Suprapubic skin (tissue), 4 donors: Measurements from ENCODE around the gene CEP131. TPM values are rescaled to one million over a fixed set of nuclear protein-coding genes. Genes with fewer than 3 reads are reported as not detected.
"Not testable (repeated sequence)": the region's sequence is repeated elsewhere in the genome, so short reads cannot be mapped to it uniquely, and the experiment has no call there.

Source experiments
- DNase-seq, 2 donors: peaks; one replicate each; pipeline ENCODE4 v3.0.0-alpha.2; 2019; ENCODE audit warnings: low spot score in 2 of 2
- H3K27ac ChIP-seq: fragments of 200-600 bp; sonication (generic); one replicate; pipeline ENCODE4 v1.5.1; 2019
- H3K27me3 ChIP-seq: fragments of 200-600 bp; sonication (generic); one replicate; pipeline ENCODE4 v1.5.1; 2019
- H3K36me3 ChIP-seq: fragments of 200-600 bp; sonication (generic); one replicate; pipeline ENCODE4 v1.5.1; 2019
- H3K4me1 ChIP-seq: fragments of 200-600 bp; sonication (generic); one replicate; pipeline ENCODE4 v1.5.1; 2019
- H3K4me3 ChIP-seq: fragments of 200-600 bp; sonication (generic); one replicate; pipeline ENCODE4 v1.5.1; 2019; ENCODE audit warnings: mild to moderate bottlenecking
- H3K9me3 ChIP-seq: fragments of 200-600 bp; sonication (generic); one replicate; pipeline ENCODE4 v1.5.1; 2019
- CTCF ChIP-seq, 2 donors: fragments of 200-600 bp in 1 of 2; fragments of 450-650 bp in 1 of 2; sonication (generic) in 1 of 2; IDR thresholded peaks; one replicate each; pipeline ENCODE4 v1.5.1; 2016 to 2019; ENCODE audit warnings: antibody characterized with exemption in 2 of 2, mild to moderate bottlenecking in 1 of 2, moderate library complexity in 1 of 2
- EP300 ChIP-seq: sonication (generic); formaldehyde crosslinking; IDR thresholded peaks from one replicate; pipeline ENCODE4 v1.6.1; 2017; ENCODE audit warnings: antibody characterized with exemption
- POLR2A ChIP-seq, 2 donors: fragments of 450-650 bp; IDR thresholded peaks; one replicate each; pipeline ENCODE4 v1.6.1; 2017; ENCODE audit warnings: antibody characterized with exemption in 2 of 2, mild to moderate bottlenecking in 2 of 2, moderate library complexity in 2 of 2
- POLR2AphosphoS5 ChIP-seq, 3 donors: sonication (generic); formaldehyde crosslinking; IDR thresholded peaks; one replicate each; pipeline ENCODE4 v1.6.1; 2017; ENCODE audit warnings: antibody characterized with exemption in 3 of 3
- WGBS: methylation state at CpG from one replicate; pipeline ENCODE4 v1.1.5; 2018; 5-methylcytosine and 5-hydroxymethylcytosine counted together
- total RNA-seq, 4 donors: library from RNA; depleted of rRNA; stranded (reverse); fragments of >200 nt; gene quantifications; one replicate each; pipeline ENCODE4 v1.1.0, GENCODE V29; 2016

CEP131 gene
- total RNA-seq, 4 donors from 2014 or later = 4.2 to 9.5 (median 8.0) TPM

GRCh38 chr17:81156866-81157805, 65.6 kb downstream of the CEP131 start:
- Histone ChIP-seq H3K27me3 (peaks cover 27% of the 10 kb centered on the region), H3K27ac (no peak overlapping the region), H3K36me3 (no peaks in the 10 kb centered on the region), H3K4me1 (peaks cover 5% of the 10 kb centered on the region), H3K9me3 (no peaks in the 10 kb centered on the region), H3K4me3 (no peak overlapping the region)
- no peak for DNase-seq
- TF ChIP-seq CTCF (IDR thresholded peaks at IDR 0.05) (no peak), EP300 (no peak), POLR2AphosphoS5 (IDR thresholded peaks at IDR 0.05) (no peak), POLR2A (IDR thresholded peaks at IDR 0.05) (no peak)
- 89% methylated on average over 8 of the region's 38 CpGs for WGBS

DNA sequence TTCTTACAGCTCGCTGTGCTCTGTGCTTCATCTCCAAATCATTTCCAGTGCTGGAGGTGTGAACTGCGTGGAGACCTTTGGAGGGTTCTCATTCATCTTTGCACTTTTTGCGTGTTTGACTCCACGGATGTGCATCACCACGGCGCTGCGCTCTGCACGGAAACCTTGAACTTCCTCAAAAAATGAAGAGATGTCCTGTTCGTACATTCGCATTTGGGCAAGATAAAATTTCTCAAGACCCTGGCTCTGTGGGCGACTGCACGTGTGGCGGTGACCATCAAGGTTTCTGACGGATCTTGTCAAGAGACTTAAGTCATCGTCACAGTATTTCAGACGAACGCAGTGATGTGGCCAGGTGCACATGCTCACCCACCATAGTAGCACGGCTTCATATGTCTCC, 67.8 kb downstream of the CEP131 start:
- Histone ChIP-seq H3K27ac (no peak overlapping the region), H3K4me3 (no peak overlapping the region), H3K36me3 (no peaks in the 10 kb centered on the region), H3K9me3 (no peaks in the 10 kb centered on the region), H3K27me3 (peaks cover 30% of the 10 kb centered on the region), H3K4me1 (peaks cover 5% of the 10 kb centered on the region)
- DNase-seq = no peak
- 96% methylated on average over 18 of the region's 18 CpGs for WGBS
- no peak for TF ChIP-seq POLR2A (IDR thresholded peaks at IDR 0.05)
- no peak for TF ChIP-seq EP300
- no peak for TF ChIP-seq POLR2AphosphoS5 (IDR thresholded peaks at IDR 0.05)
- TF ChIP-seq CTCF (IDR thresholded peaks at IDR 0.05) = no peak

DNA sequence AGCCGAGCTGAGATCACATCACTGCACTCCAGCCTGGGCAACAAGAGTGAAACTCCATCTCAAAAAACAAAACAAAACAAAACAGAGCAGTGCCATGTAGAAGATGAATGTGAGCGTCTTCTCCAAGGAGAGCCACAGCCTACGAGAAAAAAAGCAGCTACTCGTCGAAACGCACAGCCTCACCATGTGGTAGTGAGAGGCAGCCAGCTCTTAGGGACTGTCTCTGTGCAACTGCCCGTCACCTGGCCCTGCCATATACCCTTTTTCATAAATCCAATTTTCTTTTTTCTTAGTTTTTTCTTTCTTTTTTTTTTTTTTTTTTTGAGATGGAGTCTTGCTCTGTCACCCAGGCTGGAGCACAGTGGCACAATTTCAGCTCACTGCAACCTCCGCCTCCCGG, 68.7 kb downstream of the CEP131 start:
- not testable (repeated sequence) for H3K36me3 ChIP-seq, DNase-seq, H3K9me3 ChIP-seq, H3K4me3 ChIP-seq, H3K27ac ChIP-seq, H3K4me1 ChIP-seq
- 85% methylated on average over 9 of the region's 9 CpGs for WGBS
- H3K27me3 ChIP-seq = peaks cover 26% of the 10 kb centered on the region

DNA sequence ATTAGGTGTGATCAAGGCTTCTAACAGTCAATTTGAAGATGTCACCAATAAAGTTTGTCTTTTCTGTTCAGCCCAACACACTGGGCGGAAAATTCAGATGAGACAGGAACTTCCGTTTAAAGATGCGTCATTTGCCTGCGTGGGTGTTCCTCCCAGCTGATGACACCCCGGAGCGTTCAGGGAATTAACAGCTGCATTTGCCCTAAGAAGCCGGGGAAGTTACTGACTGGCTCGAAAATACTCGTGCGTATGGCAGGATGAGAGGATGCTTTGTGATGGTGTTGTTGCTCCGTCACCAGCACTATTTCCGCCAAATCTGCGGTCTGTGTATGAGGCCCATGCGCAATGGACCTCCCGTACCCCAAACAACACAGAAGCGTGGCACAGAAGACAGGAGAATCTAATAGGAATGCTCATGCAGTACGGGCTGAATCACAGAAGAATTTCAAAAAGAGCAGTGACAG, 69.4 kb downstream of the CEP131 start:
- Histone ChIP-seq H3K36me3 (no peaks in the 10 kb centered on the region), H3K4me1 (peaks cover 5% of the 10 kb centered on the region), H3K27ac (no peak overlapping the region), H3K27me3 (peaks cover 20% of the 10 kb centered on the region), H3K9me3 (no peaks in the 10 kb centered on the region), H3K4me3 (no peak overlapping the region)
- DNase-seq = no peak
- 58% methylated on average over 17 of the region's 17 CpGs for WGBS
- no peak for TF ChIP-seq EP300
- no peak for TF ChIP-seq POLR2A (IDR thresholded peaks at IDR 0.05)
- TF ChIP-seq POLR2AphosphoS5 (IDR thresholded peaks at IDR 0.05) = no peak
- no peak for TF ChIP-seq CTCF (IDR thresholded peaks at IDR 0.05)

- Histone ChIP-seq H3K4me1 (peaks cover 5% of the 10 kb centered on the region), H3K27ac (no peak overlapping the region), H3K27me3 (peaks cover 18% of the 10 kb centered on the region), H3K36me3 (no peaks in the 10 kb centered on the region), H3K9me3 (no peaks in the 10 kb centered on the region), H3K4me3 (no peak overlapping the region)
- TF ChIP-seq POLR2A (IDR thresholded peaks at IDR 0.05) (no peak), POLR2AphosphoS5 (IDR thresholded peaks at IDR 0.05) (no peak), EP300 (no peak), CTCF (IDR thresholded peaks at IDR 0.05) (no peak)
- 73% methylated on average over 8 of the region's 8 CpGs for WGBS
- no peak for DNase-seq
Observed at GRCh38 chr17:81152288-81152828, 70.4 kb downstream of the CEP131 start.
